ENCODE data around the gene WAPL.
"Not testable (repeated sequence)": the region's sequence is repeated elsewhere in the genome, so short reads cannot be mapped to it uniquely, and the experiment has no call there.

WAPL gene

GRCh38 chr10:86409183-86409582, 112.4 kb downstream of the WAPL start:
- no peak for DNase-seq

- no peak for DNase-seq
These were observed 118.3 kb downstream of the WAPL start for GRCh38 chr10:86403183-86403797.

- no peak for DNase-seq
These were observed 119.2 kb downstream of the WAPL start for GRCh38 chr10:86402283-86402941.

GRCh38 chr10:86401588-86402282, 119.9 kb downstream of the WAPL start:
- DNase-seq = peak; percentile 44

DNA sequence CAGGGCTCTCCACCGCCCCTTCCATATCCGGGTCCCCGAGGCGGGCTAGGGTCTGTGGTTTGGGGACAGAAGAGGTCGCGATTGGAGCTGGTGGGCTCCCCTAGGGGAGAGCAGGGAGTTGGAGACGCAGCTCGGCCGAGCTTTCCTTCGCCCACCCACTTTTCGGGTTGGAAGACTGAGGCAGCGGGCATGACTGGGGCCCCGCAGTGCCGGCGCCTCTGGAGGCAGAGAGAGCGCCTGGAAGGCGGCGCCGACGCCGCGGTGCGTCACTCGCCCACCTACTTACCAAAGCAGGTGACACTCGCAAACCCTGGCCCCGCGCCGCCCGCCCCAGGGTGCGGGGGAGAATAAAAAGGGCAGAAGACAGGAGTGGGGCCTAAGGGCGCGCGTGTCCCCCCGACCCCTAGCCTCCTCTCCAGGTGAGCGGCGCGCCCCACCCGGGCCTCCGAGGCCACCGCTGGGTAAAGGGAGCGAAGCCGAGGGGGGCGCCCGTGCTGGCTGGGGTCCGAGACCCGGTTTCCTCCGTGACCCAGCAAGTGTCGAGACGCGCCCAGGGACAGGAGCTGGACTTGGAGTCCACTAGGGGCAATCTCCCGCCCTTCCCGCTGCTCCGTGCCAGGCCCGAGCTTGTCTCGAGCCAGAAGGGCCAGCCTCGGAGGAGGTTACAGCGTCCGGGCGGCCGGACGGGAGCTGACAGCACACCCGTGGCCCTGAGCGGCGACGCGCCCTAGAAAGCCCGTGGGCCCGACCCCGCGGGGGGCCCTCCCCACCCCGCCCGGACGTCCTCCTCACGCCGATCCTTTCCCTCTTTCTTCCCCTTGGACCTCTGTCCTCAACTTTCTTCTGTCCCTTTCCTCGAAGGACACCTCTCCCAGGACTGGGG, 120.6 kb downstream of the WAPL start:
- peak; percentile 84 for DNase-seq

GRCh38 chr10:86399879-86400704, 121.5 kb downstream of the WAPL start:
- DNase-seq = peak; percentile 96

DNA sequence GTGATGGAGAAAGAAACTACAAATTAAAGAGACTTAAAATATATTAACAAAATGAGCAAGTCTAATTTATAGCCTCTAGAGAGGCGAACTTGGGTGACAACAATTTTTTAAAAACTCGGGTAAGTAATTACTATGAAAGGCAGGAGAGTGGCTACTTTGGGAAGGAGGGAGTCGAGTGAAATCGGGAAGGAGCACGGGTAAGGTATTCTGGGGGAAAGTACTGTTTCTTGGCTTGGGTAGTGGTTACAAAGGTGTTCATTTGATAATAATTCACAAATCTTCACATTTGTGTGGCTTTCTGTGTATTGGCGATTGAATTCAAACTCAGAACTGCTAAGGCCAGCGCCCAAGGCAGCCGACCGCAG, 122.1 kb downstream of the WAPL start:
- no peak for DNase-seq

GRCh38 chr10:86397120-86397519, 124.5 kb downstream of the WAPL start:
- no peak for DNase-seq

DNA sequence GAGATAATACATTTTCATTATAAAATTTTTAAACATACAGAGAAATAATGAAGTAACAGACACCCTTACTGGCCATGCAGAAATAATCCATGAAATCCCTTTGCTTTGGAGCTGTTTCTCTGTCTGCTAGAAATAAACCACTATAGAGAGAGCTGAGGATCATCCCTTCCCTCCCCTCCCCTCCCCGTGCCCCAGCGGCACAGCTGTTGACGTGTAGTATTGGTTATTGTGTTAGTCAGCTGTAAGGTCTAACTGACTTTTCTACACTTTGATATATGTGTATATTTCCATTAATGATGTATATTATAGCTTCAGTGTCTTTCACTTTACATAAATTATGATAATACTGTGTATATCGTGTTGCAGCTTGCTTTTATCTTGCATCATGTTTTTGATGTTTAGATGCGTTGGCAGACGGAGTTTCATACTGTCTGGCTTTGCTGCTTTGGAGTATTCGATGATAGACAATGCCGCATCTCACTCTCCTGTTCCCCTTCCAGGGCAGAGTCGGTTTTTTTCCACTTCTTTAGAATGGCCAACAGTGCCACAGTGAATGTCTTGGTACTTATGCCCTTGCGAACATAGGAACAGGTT, 127.6 kb downstream of the WAPL start:
- DNase-seq = no peak

DNA sequence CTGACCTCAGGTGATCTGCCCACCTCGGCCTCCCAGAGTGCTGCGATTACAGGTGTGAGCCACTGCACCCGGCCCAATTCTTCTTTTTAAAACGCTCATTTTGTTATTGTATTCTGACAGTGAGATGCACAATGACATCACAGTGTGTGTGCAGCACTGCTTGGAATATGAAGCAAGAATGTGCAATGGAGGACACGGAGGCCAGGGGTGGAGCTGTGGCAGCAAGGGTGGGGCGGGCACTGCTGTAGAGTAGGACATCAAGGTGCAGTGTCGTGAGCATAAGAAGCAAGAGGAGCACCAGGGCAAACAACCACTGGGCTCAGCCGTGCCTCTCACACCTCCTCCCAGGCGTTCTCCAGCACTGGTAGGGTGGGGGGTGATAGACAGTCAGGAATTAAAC, 128.2 kb downstream of the WAPL start:
- DNase-seq = no peak

GRCh38 chr10:86392723-86393094, 128.9 kb downstream of the WAPL start:
- DNase-seq = no peak

GRCh38 chr10:86391986-86392722, 129.4 kb downstream of the WAPL start:
- no peak for DNase-seq

DNA sequence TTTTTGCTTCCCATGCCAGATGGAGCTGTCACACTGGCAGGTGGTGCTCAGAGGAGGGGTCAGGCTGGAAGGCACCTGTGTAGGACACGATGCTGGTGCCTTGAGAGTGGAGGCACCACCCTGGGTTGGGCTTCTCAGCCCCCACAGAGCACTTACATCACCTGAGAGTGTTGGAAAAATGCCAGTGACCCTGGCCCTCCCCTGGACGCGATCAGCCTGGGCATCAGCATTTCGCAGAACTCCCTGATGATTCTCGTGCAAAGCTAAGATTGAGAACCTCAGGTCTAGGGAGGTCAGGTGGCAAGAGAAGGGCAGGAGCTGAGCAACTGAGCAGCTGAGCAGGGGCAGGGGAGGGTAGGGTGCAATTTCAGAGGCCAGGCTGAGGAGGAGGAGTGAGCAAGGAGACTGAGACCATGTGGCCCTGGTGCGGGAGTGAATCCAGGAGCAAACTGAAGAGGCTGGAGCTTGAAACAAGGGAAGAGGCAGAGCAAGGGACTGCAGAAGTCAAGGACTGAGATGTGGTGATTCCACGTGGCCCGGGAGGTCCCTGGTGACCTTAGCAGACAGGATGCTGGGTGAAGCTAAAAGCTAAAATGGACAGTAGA, 130.3 kb downstream of the WAPL start:
- DNase-seq = no peak

DNA sequence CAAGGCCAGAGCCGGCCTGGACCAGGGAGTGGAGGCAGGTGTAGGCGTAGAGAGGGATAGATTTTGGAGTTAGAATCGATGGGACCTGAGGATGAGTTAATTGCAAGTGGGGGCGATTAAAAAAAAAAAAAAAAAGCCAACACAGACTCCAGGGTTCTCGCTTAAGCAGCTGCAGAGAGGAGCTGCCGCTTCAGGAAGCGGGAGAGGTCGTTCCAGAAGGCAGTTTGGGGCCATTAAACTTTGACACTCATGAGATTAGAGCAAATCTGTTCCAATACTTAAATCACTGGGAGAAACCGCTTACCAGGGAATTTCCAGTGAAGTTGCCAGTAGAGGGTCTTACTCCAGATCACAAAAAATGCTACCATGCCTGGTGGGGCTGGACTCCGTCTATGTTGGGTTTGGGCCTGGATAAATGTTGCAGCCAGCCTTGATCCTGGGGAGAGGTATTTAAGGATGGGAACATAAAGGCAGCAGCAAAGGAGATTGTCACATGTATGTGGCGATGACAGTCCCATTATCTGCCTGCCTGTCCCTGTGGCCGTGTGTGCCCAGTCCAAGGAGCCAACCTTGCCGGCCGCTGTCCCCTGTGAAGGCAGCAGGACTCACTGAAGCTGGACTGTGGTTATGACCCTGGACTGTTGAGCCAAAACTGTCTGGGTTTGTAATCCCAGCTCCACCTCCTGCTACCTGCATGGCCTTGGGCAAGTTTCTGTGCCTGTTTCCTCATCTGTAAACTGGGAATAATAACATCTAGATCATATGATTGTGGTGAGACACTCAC, 131.1 kb downstream of the WAPL start:
- DNase-seq = no peak

DNA sequence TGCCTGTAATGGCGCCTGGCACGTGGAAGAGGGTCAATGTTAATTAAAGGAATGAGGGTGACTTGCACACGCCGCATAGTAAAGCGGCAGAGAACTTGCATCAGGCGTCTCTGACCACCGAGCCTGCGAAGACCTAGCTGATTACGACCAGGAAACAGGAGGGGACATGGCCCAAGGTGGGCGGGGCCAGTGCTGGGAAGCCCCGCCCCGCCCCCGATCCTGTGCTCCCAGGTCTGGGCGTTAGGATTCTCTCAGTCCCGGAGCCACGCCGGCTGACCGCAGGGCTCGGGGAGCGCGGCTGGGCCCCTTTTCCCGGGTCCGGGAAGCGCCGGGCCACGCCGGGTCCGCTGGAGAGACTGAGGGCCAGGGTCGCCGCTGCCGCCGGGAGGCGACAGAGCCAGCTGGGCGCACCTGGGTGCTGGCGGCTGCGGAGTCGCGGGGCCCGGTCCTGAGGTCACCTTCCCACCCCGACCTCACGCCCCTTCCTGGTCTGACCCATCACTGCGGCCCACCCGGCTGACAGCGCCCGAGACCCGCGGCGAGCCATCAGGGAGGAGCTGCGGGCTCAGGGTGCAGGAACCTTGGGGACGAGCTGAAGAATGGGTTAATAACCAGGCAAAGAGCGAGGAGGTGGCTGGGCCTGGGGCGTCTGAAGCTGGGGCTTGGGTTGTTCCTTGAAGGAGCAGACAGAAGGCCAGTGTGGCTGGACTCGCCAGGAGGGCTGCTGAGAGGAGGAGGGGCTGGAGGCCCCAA, 132.0 kb downstream of the WAPL start:
- no peak for DNase-seq

DNA sequence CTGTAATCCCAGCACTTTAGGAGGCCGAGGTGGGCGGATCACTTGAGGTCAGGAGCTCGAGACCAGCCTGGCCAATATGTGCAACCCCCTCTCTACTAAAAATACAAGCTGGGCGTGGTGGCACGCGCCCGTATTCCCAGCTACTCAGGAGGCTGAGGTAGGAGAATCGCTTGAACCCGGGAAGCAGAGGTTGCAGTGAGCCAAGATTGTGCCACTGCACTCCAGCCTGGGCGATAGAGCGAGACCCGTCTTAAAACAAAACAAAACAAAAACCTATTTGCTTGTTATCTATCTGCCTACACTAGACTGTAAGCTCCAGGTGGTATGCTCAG, 132.5 kb downstream of the WAPL start:
- not testable (repeated sequence) for DNase-seq

DNA sequence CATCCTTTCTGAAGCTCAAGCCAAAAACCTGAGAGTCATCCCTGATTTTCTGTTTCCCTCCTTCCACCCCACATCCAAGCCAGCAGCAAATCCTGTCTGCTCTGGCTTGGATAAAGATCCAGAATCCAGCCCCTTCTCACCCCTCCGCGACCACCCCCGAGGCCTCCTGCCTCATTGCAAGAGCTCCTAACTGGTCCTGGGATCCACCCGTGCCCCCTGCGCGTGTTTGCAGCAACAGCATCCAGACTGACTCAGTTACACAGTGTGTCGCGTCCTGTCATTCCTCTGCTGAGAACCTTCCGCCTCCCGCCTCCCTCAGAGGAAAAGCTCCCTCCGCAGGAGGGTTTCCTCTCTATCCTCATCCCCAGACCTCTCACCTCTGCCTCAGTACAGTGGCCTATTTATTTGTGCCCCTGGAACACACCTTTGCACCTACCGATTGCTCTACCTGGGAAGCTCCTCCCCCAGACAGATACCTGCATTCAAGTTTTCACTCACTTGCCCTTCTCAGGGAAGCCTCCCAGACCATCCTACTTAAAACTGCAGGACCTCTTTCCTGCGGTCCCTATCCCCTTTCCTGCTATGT, 133.4 kb downstream of the WAPL start:
- DNase-seq = no peak

DNA sequence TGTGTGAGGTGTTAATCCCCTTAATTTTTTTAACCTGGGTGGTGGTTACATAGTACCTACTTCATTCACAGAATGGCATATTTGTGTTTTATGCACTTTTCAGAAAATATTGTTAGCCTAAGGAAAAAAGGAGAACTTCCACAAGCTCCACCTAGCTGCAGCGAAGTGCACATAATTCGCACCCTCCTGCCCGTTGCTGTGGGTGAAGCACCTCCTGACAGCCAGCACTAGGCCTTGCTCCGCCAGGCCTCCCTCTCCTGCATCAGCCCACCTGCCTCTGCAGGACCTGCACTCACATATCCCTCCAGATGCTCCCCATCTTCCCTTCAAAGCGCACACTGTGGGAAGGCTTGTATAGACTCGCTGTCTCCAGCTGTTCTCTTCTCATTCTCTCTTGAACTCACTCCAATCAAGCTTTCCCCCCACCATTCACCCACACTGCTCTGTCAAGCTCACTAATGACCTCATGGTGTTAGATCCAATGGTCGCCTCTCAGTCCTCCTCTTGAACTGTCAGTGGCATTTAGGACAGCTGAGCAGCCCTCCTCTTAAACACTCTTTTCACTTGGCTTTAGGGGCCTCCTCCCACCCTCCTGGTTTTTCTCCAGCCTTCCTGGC, 134.3 kb downstream of the WAPL start:
- DNase-seq = no peak

DNA sequence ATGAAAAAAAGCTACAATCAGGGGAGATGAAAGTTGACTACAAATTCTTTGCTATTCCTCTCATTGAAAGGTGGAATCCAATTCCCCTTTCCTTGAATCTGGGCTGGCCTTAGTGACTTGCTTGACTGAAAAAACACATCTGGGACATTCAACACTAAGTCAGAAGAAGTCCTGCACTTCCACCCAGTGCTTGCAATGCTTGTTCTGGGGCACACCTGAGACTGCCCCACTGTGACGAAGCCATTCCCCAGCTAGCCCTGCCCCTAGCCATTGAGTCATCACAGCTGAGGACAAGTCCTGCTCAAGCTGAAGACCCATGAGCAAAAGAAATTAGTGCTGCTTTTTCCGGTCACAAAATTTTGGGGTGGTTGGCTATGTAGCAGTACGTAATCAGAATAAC, 135.8 kb downstream of the WAPL start:
- no peak for DNase-seq
